IPS-18c (cell line): ENCODE data around the gene SPP2.

ENCODE experiments used
- H3K4me3 ChIP-seq: 2 replicates; pipeline ENCODE4 v1.7.0; 2013; ENCODE audit warnings: low read depth, mild to moderate bottlenecking, low read length, moderate library complexity; ENCODE audit not compliant: insufficient read depth
- H3K9me3 ChIP-seq: one replicate; pipeline ENCODE4 v1.6.1; 2013; ENCODE audit warnings: mild to moderate bottlenecking, low read length, moderate library complexity; ENCODE audit not compliant: control insufficient read depth, insufficient read depth

The SPP2 gene, protein sequence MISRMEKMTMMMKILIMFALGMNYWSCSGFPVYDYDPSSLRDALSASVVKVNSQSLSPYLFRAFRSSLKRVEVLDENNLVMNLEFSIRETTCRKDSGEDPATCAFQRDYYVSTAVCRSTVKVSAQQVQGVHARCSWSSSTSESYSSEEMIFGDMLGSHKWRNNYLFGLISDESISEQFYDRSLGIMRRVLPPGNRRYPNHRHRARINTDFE

DNA sequence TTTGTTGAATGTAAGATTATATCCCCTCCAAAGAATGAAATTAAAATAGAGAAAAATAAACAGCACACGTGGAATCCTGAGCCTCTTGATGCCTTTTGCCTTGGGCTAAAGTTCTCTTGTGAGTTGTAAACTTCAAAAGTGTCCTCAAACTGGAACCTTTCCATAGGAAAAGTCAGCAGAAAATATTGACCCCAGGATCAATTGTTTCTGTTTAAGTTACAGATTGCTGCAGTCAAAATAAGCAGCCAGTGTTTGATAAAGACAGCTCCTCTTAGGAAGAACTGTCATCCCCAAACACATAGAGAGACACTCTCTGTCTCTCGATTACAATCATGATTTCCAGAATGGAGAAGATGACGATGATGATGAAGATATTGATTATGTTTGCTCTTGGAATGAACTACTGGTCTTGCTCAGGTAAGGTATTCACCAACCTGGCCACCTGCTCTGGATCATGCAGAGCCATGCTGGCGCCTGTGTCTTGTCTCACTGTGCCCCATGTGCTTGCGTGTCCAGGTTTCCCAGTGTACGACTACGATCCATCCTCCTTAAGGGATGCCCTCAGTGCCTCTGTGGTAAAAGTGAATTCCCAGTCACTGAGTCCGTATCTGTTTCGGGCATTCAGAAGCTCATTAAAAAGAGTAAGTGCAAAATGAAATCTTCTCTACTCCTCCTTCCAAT, at the start of gene SPP2:
TSS of gene SPP2 (plus strand) at position 248 of the 681 bp plus-strand sequence. CDS start at position 333, 85 bp downstream.
- Histone ChIP-seq H3K9me3 (no peaks in the 10 kb centered on the region), H3K4me3 (no peak within 1 kb of the TSS)

DNA sequence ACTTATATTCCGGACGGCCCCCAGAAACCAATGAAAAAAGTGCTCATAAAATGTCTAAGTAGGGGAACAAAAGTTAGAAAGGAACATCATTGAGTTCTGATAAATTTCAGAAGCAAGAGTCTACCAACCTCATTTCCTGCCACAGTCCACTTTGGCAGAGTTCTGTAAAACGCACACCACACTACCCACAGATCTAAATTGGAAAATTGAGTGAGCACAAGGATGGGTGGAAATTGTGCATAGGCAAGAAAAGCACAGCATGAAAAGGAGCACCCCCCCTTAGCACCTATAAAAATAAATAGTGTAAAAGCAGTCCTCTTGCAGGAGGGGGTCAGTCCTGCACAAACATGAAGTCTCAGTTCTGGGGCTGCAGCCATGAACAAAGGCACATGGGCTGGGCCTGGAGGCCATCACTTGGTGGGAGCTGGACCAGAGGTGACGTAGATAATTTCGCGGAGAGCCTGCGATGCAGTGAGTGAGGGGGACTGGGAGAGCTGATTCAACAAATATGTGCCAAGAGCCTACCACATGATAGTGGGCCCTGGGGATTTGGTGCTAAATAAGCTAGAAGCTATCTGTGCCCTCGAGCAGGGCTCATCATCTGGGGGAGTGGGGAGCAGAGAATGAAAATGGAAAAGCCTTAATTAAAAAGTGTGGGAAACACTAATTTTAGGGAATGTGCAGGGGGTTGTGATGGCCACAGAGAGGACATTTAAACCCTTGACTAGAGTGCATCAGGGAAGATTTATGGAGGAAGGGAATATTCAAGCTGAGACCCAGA, 48.9 kb upstream of the SPP2 start:
- H3K9me3 ChIP-seq = no peaks in the 10 kb centered on the region
- no peak overlapping the region for H3K4me3 ChIP-seq

GRCh38 chr2:234002281-234002680, 48.2 kb upstream of the SPP2 start:
- no peak overlapping the region for H3K4me3 ChIP-seq
- no peaks in the 10 kb centered on the region for H3K9me3 ChIP-seq

DNA sequence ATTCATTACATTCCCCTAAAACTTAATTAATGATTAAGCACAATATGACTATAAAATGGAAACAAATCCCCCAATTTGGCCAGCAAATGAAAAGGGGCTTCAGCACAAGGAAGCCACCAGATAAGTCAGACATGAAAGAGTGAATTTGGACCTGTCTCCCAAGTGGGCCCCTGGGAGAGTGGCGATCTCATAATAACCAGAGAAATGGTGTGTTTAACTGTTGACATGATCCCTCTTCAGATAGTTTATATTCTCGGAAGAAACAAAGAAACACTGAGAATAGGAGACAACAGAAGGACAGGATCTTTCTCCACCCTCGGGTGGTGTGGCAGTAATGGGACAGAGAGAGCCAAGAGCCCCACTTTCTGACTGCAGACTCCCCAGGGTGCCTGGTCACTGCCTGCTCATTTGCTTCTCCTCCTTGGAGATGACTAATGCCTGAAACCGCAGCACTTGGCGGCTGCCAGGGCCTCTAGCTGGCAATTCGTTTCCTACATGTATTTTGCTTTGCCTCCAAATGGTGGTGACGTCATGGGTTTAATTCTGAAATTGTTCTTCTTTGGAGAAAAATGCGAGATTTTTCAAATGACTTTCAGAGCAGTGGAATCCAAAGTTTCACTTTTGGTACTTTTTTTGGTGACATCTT, 46.4 kb upstream of the SPP2 start:
- no peaks in the 10 kb centered on the region for H3K9me3 ChIP-seq
- H3K4me3 ChIP-seq = no peak overlapping the region

- H3K4me3 ChIP-seq = no peak overlapping the region
- no peaks in the 10 kb centered on the region for H3K9me3 ChIP-seq
Measured at GRCh38 chr2:234005126-234005525, 45.4 kb upstream of the SPP2 start.

- H3K9me3 ChIP-seq = no peaks in the 10 kb centered on the region
- no peak overlapping the region for H3K4me3 ChIP-seq
Measured at GRCh38 chr2:234006501-234006900, 44.0 kb upstream of the SPP2 start.

DNA sequence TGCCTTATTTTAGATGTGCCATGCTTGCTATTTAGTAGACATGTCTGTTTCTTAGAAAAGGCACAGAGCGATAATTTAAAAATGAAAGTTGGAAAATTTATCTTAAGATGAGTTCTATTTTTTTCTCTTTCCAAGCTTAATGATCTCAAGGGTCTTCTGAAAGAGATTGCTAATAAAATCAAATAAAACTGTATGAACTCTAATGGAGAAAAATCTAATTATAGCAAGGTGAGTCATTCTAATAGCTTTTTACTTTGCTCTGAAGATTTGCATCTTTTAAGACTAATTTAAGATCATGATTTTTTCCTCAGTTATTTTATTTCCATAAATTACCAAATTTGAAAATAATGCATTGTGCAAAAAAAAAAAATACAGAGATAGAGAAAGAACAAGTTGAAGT, 36.1 kb upstream of the SPP2 start:
- Histone ChIP-seq H3K4me3 (no peak overlapping the region), H3K9me3 (peaks cover under 1% of the 10 kb centered on the region)

DNA sequence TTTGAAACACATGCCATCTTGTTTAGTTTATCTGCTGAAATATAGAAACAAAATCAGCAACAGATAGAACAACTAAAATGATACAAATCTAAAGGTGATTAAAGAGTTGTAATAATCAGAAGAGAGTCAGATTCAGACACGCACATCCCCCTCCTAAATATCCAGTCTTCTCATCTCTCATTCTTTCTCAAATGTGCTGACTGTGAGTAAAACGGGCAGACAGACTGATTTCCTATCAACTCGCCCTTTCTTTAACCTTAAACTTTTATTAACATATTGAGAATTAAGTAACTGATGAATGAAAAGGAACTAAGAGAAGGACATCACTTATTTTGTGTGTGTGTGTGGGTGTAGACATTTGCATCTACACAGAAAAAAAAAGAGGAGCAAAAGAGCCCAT, 34.6 kb upstream of the SPP2 start:
- Histone ChIP-seq H3K9me3 (peaks cover 3% of the 10 kb centered on the region), H3K4me3 (no peak overlapping the region)

DNA sequence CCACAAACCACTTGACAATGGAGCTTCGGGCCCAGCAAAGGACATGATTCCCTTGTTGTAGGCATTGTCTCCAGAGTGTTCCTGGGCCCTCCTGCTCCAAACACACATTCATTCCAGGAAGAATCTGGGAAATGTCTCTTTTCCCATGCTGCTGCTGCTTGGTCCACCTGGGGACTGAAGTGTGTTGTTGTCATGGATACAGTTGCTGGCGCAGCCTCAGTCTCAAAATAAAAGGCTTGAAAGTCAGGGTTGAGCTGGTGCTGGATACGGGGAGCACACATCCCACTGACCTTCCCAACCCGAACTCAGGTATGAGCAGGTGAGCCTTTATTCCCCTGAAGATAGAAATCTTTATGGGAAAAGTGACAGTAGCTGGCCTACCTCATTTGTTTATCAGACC, 30.6 kb upstream of the SPP2 start:
- Histone ChIP-seq H3K9me3 (peaks cover 3% of the 10 kb centered on the region), H3K4me3 (no peak overlapping the region)

- Histone ChIP-seq H3K4me3 (no peak overlapping the region), H3K9me3 (peaks cover 3% of the 10 kb centered on the region)
Measured at GRCh38 chr2:234020332-234020731, 30.2 kb upstream of the SPP2 start.

- Histone ChIP-seq H3K4me3 (no peak overlapping the region), H3K9me3 (peaks cover 3% of the 10 kb centered on the region)
Measured at GRCh38 chr2:234022424-234022823, 28.1 kb upstream of the SPP2 start.

- no peak overlapping the region for H3K4me3 ChIP-seq
- H3K9me3 ChIP-seq = peaks cover 3% of the 10 kb centered on the region
Measured at GRCh38 chr2:234024304-234024703, 26.2 kb upstream of the SPP2 start.

DNA sequence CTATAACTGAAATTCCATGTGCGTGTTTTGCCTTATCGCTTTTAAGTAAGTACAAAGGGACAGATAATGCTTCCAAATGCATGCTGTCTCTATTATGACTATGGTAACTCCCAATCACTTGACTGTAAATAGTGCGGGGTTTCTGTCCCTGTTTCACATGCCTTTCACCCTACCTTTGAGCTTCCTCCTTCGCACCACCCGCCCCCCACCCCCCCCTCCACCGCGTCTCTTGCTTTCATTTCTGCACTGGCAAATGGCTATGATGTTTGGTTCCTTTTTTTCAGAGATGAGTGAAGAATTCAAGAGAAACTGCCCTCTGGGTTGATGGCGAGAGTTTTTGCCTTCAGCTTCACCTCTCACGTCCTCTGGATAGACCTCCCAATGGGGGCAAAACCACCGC, 25.0 kb upstream of the SPP2 start:
- no peaks in the 10 kb centered on the region for H3K9me3 ChIP-seq
- no peak overlapping the region for H3K4me3 ChIP-seq

DNA sequence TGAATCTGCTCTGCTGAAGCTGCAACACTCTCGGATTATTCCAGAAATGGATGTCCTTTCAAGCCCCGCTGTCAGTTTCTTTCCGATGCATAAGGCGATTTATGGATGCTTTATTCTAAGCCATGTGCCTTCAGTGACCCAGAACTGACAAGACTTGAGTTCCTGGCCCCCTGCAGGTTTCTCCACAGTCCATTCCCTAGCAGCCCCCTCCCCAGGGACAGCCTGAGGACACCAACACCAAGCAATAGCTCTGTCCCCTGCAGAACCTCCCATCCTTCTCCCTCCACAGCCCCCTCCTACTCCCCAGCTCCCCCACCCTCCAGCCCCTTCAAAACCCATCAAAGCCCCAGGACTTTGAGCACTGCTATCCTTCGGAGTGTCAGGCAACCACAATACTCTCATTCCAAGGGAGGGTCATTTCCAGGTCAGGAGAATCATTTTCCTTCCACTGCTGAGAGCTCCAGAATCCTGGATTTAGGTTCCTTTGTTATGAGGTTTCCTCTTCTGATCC, 24.6 kb upstream of the SPP2 start:
- H3K9me3 ChIP-seq = no peaks in the 10 kb centered on the region
- no peak overlapping the region for H3K4me3 ChIP-seq

GRCh38 chr2:234026693-234027254, 23.7 kb upstream of the SPP2 start:
- Histone ChIP-seq H3K4me3 (no peak overlapping the region), H3K9me3 (no peaks in the 10 kb centered on the region)

- H3K4me3 ChIP-seq = no peak overlapping the region
- no peaks in the 10 kb centered on the region for H3K9me3 ChIP-seq
Measured at GRCh38 chr2:234027641-234028040, 22.9 kb upstream of the SPP2 start.

DNA sequence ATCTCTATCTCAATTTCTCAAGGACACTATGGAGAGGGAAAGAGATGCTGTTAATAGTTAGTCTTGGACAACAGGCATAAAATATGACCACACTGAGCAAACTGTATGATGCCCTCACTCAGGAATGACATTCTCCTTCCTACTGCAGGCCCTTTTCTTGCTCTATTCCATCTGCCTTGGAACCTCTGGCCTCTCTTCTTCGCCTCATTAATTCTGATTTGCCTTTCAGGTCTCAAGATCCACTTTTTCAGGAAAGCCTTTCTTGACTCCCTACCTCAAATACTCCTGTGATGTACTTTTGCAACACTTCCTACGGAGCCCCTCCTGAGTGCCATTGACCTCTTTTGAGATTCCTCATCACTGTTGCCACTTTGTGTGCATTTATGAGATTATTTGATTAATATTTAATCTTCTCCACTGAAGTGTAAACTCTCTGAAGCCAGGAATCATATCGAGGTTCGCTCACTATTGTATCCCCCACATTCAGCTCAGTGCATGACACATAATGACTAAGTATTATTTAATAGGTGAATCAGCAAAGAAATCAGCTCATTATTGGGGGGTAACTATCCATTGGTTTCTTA, 21.3 kb upstream of the SPP2 start:
- Histone ChIP-seq H3K4me3 (no peak overlapping the region), H3K9me3 (no peaks in the 10 kb centered on the region)
